Naive B cell (primary cell): ENCODE results near the gene VPS26B. TPM values are rescaled to one million over a fixed set of nuclear protein-coding genes. Genes with fewer than 3 reads are reported as not detected.
"Not testable (repeated sequence)": the region's sequence is repeated elsewhere in the genome, so short reads cannot be mapped to it uniquely, and the experiment has no call there.

Source experiments
- ATAC-seq, 2 donors: fragments of 150-1000 bp; cut with Tn5 transposase; 2 replicates each; pipeline ENCODE4 v1.10.0; 2021; ENCODE audit warnings: low read depth in 2 of 2, mild to moderate bottlenecking in 2 of 2, moderate library complexity in 2 of 2
- DNase-seq: peaks from one replicate; pipeline ENCODE4 v3.0.0; 2022
- H3K27ac Mint-ChIP-seq, 6 donors: one replicate each; pipeline ENCODE4 v1.8.0; 2020 to 2022; ENCODE audit warnings: mild to moderate bottlenecking in 6 of 6, mixed read lengths in 6 of 6, moderate library complexity in 5 of 6, inconsistent platforms in 2 of 6
- H3K27me3 Mint-ChIP-seq, 3 donors: one replicate each; pipeline ENCODE4 v1.8.0; 2021 to 2022; ENCODE audit warnings: mixed read lengths in 3 of 3, mild to moderate bottlenecking in 1 of 3
- H3K36me3 Mint-ChIP-seq, 2 donors: one replicate each; pipeline ENCODE4 v1.8.0; 2020 to 2022; ENCODE audit warnings: mixed read lengths in 2 of 2, inconsistent platforms in 1 of 2, mild to moderate bottlenecking in 1 of 2
- H3K4me1 Mint-ChIP-seq, 3 donors: one replicate each; pipeline ENCODE4 v1.8.0; 2020 to 2022; ENCODE audit warnings: mixed read lengths in 3 of 3, inconsistent platforms in 1 of 3, mild to moderate bottlenecking in 1 of 3, moderate library complexity in 1 of 3
- H3K4me3 Mint-ChIP-seq, 8 donors: one replicate each; pipeline ENCODE4 v1.8.0; 2020 to 2022; ENCODE audit warnings: mild to moderate bottlenecking in 8 of 8, mixed read lengths in 8 of 8, moderate library complexity in 8 of 8, inconsistent platforms in 2 of 8
- H3K9me3 Mint-ChIP-seq, 7 donors: one replicate each; pipeline ENCODE4 v1.8.0; 2020 to 2022; ENCODE audit warnings: mixed read lengths in 7 of 7, mild to moderate bottlenecking in 5 of 7, inconsistent platforms in 2 of 7, moderate library complexity in 1 of 7
- polyA plus RNA-seq, 6 donors: library from polyadenylated mRNA; unstranded; fragments of 300-500 nt; fragmentation: Illumina TruSeq; gene quantifications; one replicate each; pipeline ENCODE4 v1.2.3, GENCODE V29; 2021; ENCODE audit warnings: low read depth in 6 of 6

Gene VPS26B
- 10 to 100 TPM; 12.1 to 18.2 (median 14.7) TPM for polyA plus RNA-seq

DNA sequence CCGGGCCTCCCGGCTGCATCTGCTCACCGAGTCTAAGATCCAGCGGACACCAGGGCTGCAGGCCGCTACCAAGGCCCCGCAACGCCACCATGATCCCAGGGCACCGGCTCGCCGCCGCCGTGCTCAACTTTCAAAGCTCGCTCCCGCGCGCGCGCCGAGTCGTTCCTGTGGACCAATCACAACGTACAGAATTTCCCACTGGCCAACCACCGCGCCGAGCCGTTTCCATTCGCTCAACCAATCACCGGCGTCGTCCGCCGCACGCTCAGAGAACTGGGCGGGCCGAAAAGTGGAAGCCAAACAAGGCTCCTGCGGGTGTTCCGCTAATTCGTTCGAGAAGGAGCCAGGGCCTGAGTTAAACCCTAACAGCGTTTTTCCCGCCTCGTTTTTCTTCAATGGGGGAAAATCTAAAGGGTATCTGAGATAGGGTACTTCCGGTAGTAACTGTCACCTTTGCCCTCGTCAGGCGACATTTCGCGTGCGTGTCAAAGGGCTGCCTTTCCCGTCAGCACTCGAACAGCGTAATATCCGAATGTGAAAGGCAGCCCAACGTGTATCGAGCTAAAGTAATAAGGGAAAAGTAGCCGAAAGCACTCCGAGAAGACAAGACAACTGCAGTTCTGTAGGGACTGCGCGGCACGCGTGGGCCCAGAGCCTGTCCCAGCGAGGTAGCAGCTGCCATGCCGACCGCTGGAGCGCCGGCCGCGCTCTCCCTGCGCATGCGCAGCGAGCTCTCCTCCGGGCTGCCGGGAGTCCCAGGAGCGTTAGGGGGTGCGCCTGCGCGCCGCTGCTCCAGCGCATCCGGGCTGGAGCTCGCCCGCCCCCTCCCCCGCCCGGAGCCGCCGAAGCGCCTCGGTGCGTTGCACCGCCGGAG lies at the start of gene VPS26B, which contains the start of gene NCAPD3:
VPS26B (plus strand) TSS at position 836 of the 874 bp plus-strand sequence. CDS start 452 bp downstream, outside the sequence.
NCAPD3 (minus strand) TSS at position 132 of the 874 bp plus-strand sequence; CDS start at position 91, 41 bp downstream.
- Mint-ChIP-seq H3K4me3 (peak within 1 kb of the TSS; percentile 93 to 99 (median 97)), H3K9me3 (no peaks in the 10 kb centered on the region), H3K27ac (peak within 1 kb of the TSS; percentile 95 to 99 (median 98)), H3K36me3 (peaks cover 3 to 6% of the 10 kb centered on the region in 2 donors), H3K27me3 (peaks cover 8 to 29% (median 10%) of the 10 kb centered on the region in 3 donors), H3K4me1 (peaks cover 36 to 58% (median 40%) of the 10 kb centered on the region in 3 donors)
- DNase-seq, result peak; percentile 94
- ATAC-seq, result peak; percentile 79

- Mint-ChIP-seq H3K36me3 (peaks cover 22 to 47% of the 10 kb centered on the region in 2 donors), H3K4me1 (peaks cover 0 to 5% (median 0%) of the 10 kb centered on the region in 3 donors)
Observed at GRCh38 chr11:134176284-134176683, 48.2 kb upstream of the VPS26B start.

DNA sequence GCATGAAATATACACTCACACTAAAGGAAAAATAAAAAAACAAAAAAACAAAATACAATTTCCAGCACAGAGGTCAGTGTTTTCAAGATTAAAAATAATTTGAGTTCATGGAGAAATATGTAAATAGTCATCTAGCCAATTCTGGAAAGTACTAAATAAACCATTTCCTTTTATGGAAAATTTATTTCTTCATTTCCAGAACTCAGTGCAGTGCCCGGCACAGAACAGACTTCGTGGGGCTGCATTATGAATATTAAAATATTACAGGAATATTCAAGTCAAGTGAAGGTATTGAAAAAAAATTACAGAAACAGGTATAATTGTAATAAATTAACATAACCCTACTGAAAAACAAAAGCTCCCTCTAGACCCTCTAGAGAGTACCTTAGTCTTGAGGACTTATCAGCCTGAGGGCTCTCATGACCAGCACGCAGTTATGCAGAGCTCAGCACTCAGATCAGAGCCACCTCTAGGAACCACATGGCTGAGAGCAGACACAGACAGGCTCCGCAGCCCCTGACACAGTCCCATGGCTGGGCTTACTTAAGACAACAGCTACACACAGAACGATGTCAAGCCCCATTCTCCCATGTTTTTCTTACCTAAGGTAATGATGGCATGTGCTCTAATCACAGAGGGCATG lies 46.3 kb upstream of the VPS26B start:
- H3K4me1 Mint-ChIP-seq, result no peaks in the 10 kb centered on the region
- H3K9me3 Mint-ChIP-seq, result no peaks in the 10 kb centered on the region
- H3K27ac Mint-ChIP-seq, result peak overlapping the region in 1 of 6 donors; percentile 42
- H3K4me3 Mint-ChIP-seq, result no peak overlapping the region
- DNase-seq (no peak), ATAC-seq (no peak)
- H3K36me3 Mint-ChIP-seq, result peaks cover 15 to 53% of the 10 kb centered on the region in 2 donors
- H3K27me3 Mint-ChIP-seq, result no peaks in the 10 kb centered on the region

More at GRCh38 chr11:134176284-134176683, 48.2 kb upstream of the VPS26B start:
- H3K27me3 Mint-ChIP-seq, result no peaks in the 10 kb centered on the region
- no peak overlapping the region for H3K4me3 Mint-ChIP-seq
- H3K9me3 Mint-ChIP-seq, result no peaks in the 10 kb centered on the region
- DNase-seq, result no peak
- no peak overlapping the region for H3K27ac Mint-ChIP-seq
- ATAC-seq, result no peak

DNA sequence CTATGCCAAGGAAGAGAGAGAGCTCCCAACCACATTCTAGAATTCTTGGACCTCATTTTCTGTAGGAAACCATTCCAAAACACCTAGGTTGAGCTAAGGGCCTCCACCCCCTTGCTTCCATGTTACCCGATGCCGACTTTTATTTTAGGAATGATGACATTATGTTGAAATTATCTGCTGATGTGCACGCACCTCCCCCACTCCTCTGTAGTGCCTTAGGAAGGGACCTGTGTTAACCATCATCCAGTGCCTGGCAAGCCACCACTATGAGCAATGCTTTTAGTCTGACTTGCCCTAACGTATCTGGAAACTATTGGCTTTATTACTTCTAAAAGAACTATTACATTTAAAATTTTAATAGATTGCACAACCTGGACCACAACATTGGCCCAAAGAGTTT lies 42.8 kb upstream of the VPS26B start:
- Mint-ChIP-seq H3K36me3 (peaks cover 7 to 31% of the 10 kb centered on the region in 2 donors), H3K9me3 (no peaks in the 10 kb centered on the region), H3K4me1 (no peaks in the 10 kb centered on the region), H3K4me3 (no peak overlapping the region), H3K27ac (no peak overlapping the region), H3K27me3 (no peaks in the 10 kb centered on the region)
- no peak for DNase-seq
- no peak for ATAC-seq

- not testable (repeated sequence) for H3K27ac Mint-ChIP-seq, ATAC-seq, H3K9me3 Mint-ChIP-seq, H3K4me3 Mint-ChIP-seq, H3K27me3 Mint-ChIP-seq, H3K4me1 Mint-ChIP-seq, DNase-seq
- H3K36me3 Mint-ChIP-seq, result peaks cover 42 to 44% of the 10 kb centered on the region in 2 donors
Observed at GRCh38 chr11:134188092-134188491, 36.4 kb upstream of the VPS26B start.

DNA sequence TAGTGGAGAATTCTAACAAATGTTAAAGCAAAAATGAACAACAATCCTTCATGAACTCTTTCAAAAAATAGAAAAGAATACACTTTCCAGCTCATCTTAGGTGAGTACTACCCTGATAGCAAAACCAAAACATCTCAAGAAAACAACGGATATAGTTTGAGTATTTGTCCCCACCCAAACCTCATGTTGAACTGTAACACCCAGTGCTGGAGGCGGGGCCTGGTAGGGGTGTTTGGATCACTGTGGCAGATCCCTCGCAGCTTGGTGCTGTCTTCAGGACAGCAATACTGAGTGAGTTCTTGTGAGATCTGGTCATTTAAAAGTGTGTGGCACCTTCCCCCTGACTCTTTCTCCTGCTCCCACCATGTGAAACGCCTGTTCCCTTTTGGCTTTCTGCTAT lies 27.7 kb upstream of the VPS26B start:
- Mint-ChIP-seq H3K27me3 (no peaks in the 10 kb centered on the region), H3K27ac (peak overlapping the region in 1 of 6 donors; percentile 52), H3K36me3 (peaks cover 13 to 34% of the 10 kb centered on the region in 2 donors), H3K9me3 (no peaks in the 10 kb centered on the region), H3K4me1 (no peaks in the 10 kb centered on the region), H3K4me3 (no peak overlapping the region)
- ATAC-seq, result no peak
- no peak for DNase-seq

- DNase-seq, result no peak
- Mint-ChIP-seq H3K36me3 (peaks cover 15 to 33% of the 10 kb centered on the region in 2 donors), H3K4me1 (no peaks in the 10 kb centered on the region), H3K4me3 (no peak overlapping the region), H3K27ac (no peak overlapping the region), H3K27me3 (no peaks in the 10 kb centered on the region), H3K9me3 (no peaks in the 10 kb centered on the region)
- ATAC-seq, result no peak
Observed at GRCh38 chr11:134199531-134199930, 24.9 kb upstream of the VPS26B start.

- no peak overlapping the region for H3K4me3 Mint-ChIP-seq
- no peaks in the 10 kb centered on the region for H3K9me3 Mint-ChIP-seq
- ATAC-seq (no peak), DNase-seq (no peak)
- H3K27me3 Mint-ChIP-seq, result no peaks in the 10 kb centered on the region
- no peak overlapping the region for H3K27ac Mint-ChIP-seq
- H3K4me1 Mint-ChIP-seq, result no peaks in the 10 kb centered on the region
- peaks cover 16 to 37% of the 10 kb centered on the region in 2 donors for H3K36me3 Mint-ChIP-seq
Observed at GRCh38 chr11:134200688-134201087, 23.8 kb upstream of the VPS26B start.

DNA sequence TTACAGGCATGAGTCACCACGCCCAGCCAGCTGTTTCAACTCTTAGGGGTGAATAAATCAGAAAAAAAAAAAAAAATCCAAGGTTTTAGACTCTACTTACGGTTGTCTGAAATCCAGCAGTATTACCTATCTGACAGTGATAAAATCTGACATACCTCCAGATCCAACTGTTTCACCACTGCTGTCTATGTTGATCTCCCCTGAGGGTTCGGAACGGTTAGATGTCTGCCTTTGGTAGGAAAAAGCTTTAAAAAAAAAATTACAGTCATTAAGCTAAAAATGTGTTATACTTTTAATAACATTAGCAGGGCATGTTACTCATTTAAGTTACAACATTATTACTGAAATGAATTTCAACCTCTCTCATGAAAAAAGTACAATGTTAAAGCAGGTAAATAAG lies 21.8 kb upstream of the VPS26B start:
- Mint-ChIP-seq H3K36me3 (peaks cover 23 to 37% of the 10 kb centered on the region in 2 donors), H3K27me3 (no peaks in the 10 kb centered on the region), H3K27ac (no peak overlapping the region), H3K9me3 (no peaks in the 10 kb centered on the region), H3K4me1 (no peaks in the 10 kb centered on the region), H3K4me3 (no peak overlapping the region)
- ATAC-seq, result no peak
- DNase-seq, result no peak

DNA sequence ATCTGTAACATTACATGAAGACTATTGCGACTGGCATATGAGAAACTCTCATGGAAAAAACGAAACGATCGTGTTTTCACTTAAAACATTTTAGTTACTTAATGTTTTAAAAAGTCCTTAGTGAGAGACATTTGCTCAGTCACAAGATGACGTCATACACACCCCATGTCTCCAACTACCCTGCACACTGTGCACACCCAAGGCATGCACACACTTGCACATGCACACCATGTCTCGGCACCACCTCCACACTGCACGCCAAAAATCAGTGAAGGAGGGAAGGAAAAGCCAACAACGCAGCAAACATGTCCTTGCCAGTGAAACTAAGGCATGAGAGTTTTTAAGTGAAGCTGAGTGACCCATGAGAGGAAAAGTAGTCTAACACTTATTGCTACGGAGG lies 18.7 kb upstream of the VPS26B start:
- ATAC-seq, result no peak
- Mint-ChIP-seq H3K27me3 (no peaks in the 10 kb centered on the region), H3K4me1 (no peaks in the 10 kb centered on the region), H3K4me3 (no peak overlapping the region), H3K27ac (peak overlapping the region in 2 of 6 donors; percentile 3 to 44), H3K36me3 (peaks cover 23 to 38% of the 10 kb centered on the region in 2 donors), H3K9me3 (no peaks in the 10 kb centered on the region)
- DNase-seq, result no peak

DNA sequence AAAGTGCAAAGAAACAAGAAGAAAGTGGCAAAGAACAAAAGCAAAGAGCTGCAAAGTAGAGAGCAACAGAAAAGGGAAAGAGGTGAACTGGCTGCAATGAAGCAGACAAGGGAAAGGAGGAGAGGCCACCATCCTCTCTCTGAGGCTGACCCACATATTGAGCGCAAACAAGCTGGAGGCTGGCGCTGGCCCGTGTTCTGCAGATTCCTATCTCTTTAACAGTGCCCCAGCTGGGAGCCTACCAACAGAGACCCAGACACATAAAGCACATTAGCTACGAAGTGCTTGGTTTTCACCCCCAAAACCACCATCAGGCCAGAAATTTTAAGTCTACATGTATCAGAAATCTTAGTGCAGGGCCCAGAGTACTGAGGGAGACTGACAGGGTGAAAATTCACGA lies 18.3 kb upstream of the VPS26B start:
- Mint-ChIP-seq H3K4me3 (no peak overlapping the region), H3K27ac (no peak overlapping the region), H3K27me3 (no peaks in the 10 kb centered on the region), H3K9me3 (no peaks in the 10 kb centered on the region), H3K4me1 (no peaks in the 10 kb centered on the region), H3K36me3 (peaks cover 23 to 39% of the 10 kb centered on the region in 2 donors)
- ATAC-seq (no peak), DNase-seq (no peak)

DNA sequence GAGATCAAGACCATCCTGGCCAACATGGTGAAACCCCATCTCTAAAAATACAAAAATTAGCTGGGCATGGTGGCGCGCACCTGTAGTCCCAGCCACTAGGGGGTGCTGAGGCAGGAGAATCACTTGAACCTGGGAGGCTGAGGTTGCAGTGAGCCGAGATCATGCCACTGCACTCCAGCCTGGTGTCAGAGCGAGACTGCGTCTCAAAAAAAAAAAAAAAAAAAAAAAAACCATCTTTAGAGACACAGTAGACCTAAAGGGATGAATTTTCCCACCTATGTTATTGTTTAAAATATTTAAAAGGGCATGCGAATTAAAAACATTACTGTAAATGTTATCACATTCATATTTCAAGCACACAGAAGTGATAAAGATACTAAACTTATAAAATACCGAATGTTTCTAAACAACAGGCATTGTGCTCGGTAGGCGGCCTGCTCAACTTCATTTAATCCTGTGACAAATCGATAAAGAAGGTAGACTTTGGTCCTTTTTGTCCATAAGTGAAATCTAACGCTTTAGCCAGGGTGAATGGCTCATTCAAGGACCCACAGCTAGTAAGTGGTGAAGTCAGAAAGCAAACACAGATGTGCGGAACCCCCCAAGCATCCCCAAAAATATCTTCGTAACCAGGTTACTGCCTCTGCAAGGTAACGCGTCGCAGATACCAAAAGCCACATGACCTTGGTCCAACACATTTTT lies 16.8 kb upstream of the VPS26B start:
- Mint-ChIP-seq H3K27ac (no peak overlapping the region), H3K4me1 (peaks cover 0 to 4% (median 3%) of the 10 kb centered on the region in 3 donors), H3K36me3 (peaks cover 12 to 33% of the 10 kb centered on the region in 2 donors), H3K27me3 (no peaks in the 10 kb centered on the region), H3K4me3 (no peak overlapping the region), H3K9me3 (no peaks in the 10 kb centered on the region)
- ATAC-seq (peak in 1 of 2 donors; percentile 36), DNase-seq (peak; percentile 53)

DNA sequence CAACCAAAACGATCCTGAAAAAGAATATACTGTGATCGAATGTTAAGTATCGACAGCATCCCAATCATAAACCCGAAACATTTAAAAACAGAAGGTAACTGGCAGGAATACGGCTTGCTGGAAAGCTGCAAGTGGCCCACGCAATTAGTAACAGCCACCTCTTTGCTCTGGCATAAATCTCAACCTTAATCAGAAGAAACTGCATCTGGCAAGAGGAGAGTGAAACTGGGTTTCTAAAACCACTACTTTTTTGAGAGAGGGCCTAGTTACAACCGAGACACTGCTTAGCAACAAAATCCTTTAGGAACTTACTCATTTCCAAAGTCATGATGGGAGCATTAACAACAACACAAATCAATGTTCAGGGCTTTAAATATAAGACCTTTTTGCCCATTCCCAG lies 8.6 kb upstream of the VPS26B start:
- H3K4me3 Mint-ChIP-seq, result no peak overlapping the region
- no peaks in the 10 kb centered on the region for H3K27me3 Mint-ChIP-seq
- ATAC-seq, result no peak
- peaks cover 14 to 26% of the 10 kb centered on the region in 2 donors for H3K36me3 Mint-ChIP-seq
- no peak for DNase-seq
- H3K4me1 Mint-ChIP-seq, result peaks cover 5 to 14% (median 9%) of the 10 kb centered on the region in 3 donors
- no peaks in the 10 kb centered on the region for H3K9me3 Mint-ChIP-seq
- no peak overlapping the region for H3K27ac Mint-ChIP-seq
